ENCODE data around the gene TLR9. TPM values are rescaled to one million over a fixed set of nuclear protein-coding genes. Genes with fewer than 3 reads are reported as not detected.
A peak's percentile ranks its signal among the peaks of the same experiment; 100 is the strongest.

Gene TLR9
- polyA plus RNA-seq, 1 experiment: 0.07 TPM

- ChIA-PET CTCF (interaction anchor here (0.6 to 9.7 kb wide), 32 partner anchors 11 to 226 kb away, joined by 3 to 150 read pairs (median 4); partner anchors contain the start of genes TWF2 and WDR82), POLR2A (no interaction called here)
- no peak for DNase-seq (ENCODE audit: low read depth)
- Histone ChIP-seq H3K36me3 (ENCODE audit: control insufficient read depth, insufficient read depth, low read length) (no peaks in the 10 kb centered on the region), H3K27me3 (ENCODE audit: control insufficient read depth, insufficient read depth, low read length) (no peaks in the 10 kb centered on the region), H3K4me3 (ENCODE audit: low read depth, low read length) (no peak overlapping the region)
- TF ChIP-seq CTCF (IDR thresholded peaks at IDR 0.05; ENCODE audit: insufficient read depth, low read depth, low read length): no peak
Observed at GRCh38 chr3:52221141-52221562, 4.3 kb downstream of the TLR9 start.

GRCh38 chr3:52220380-52221026 is 4.9 kb downstream of the TLR9 start:
- CTCF ChIA-PET: interaction anchor here (0.6 to 9.7 kb wide), 34 partner anchors 11 to 227 kb away, joined by 3 to 150 read pairs (median 4); partner anchors contain the start of genes TWF2 and WDR82
- POLR2A ChIA-PET: no interaction called here
- no peak for DNase-seq (ENCODE audit: low read depth)
- peak; percentile 97 for TF ChIP-seq CTCF (IDR thresholded peaks at IDR 0.05; ENCODE audit: insufficient read depth, low read depth, low read length)
- no peak overlapping the region for H3K4me3 ChIP-seq (ENCODE audit: low read depth, low read length)
- no peaks in the 10 kb centered on the region for H3K27me3 ChIP-seq (ENCODE audit: control insufficient read depth, insufficient read depth, low read length)
- H3K36me3 ChIP-seq (ENCODE audit: control insufficient read depth, insufficient read depth, low read length): peaks cover 4% of the 10 kb centered on the region

GRCh38 chr3:52218937-52219650 is 6.4 kb downstream of the TLR9 start:
- ChIA-PET CTCF (interaction anchor here (0.6 to 9.7 kb wide), 15 partner anchors 8 to 228 kb away, joined by 3 to 150 read pairs (median 7); partner anchors contain the start of gene TWF2), POLR2A (no interaction called here)
- DNase-seq (ENCODE audit: low read depth): no peak
- Histone ChIP-seq H3K4me3 (ENCODE audit: low read depth, low read length) (no peak overlapping the region), H3K27me3 (ENCODE audit: control insufficient read depth, insufficient read depth, low read length) (no peaks in the 10 kb centered on the region), H3K36me3 (ENCODE audit: control insufficient read depth, insufficient read depth, low read length) (peaks cover 14% of the 10 kb centered on the region)
- TF ChIP-seq CTCF (IDR thresholded peaks at IDR 0.05; ENCODE audit: insufficient read depth, low read depth, low read length): no peak

- ChIA-PET CTCF (interaction anchor here (1.4 to 9.7 kb wide), 3 partner anchors 8 to 120 kb away, joined by 3 to 150 read pairs (median 131); partner anchors contain the start of gene TWF2), POLR2A (no interaction called here)
- no peak for DNase-seq (ENCODE audit: low read depth)
Observed at GRCh38 chr3:52218454-52218853, 7.0 kb downstream of the TLR9 start.

More at GRCh38 chr3:52218454-52218853, 7.0 kb downstream of the TLR9 start:
- H3K27me3 ChIP-seq (ENCODE audit: control insufficient read depth, insufficient read depth, low read length): no peaks in the 10 kb centered on the region
- H3K36me3 ChIP-seq (ENCODE audit: control insufficient read depth, insufficient read depth, low read length): peaks cover 15% of the 10 kb centered on the region
- no peak for TF ChIP-seq CTCF (IDR thresholded peaks at IDR 0.05; ENCODE audit: insufficient read depth, low read depth, low read length)
- no peak overlapping the region for H3K4me3 ChIP-seq (ENCODE audit: low read depth, low read length)
